ENCODE measurements around the gene KRTAP12-3.

GRCh38 chr21:44613386-44614155 is 44.2 kb upstream of the KRTAP12-3 start:
- TF ChIP-seq GATA2 (IDR thresholded peaks at IDR 0.05; ENCODE audit: low read depth, low read length) = no peak
- TF ChIP-seq GATA3 (IDR thresholded peaks at IDR 0.05; ENCODE audit: low read depth, low read length) = no peak
